ENCODE measurements around the gene E2F7.

The E2F7 gene

GRCh38 chr12:77065361-77066204, at the start of gene E2F7:
TSS of gene E2F7 (minus strand) at chr12:77065569. CDS start at chr12:77064635, 934 bp downstream.
- H3K4me3 ChIP-seq (ENCODE audit: low read length in 2 of 2): peak within 1 kb of the TSS; percentile 72 to 75
- peak within 1 kb of the TSS in 1 of 2 donors; percentile 61 for H3K9ac ChIP-seq (ENCODE audit: low read depth in 1 of 2, low read length in 2 of 2)
- H3K9me3 ChIP-seq (ENCODE audit: control insufficient read depth in 2 of 2, low read length in 2 of 2): no peaks in the 10 kb centered on the region
- no peaks in the 10 kb centered on the region for H3K27me3 ChIP-seq (ENCODE audit: control insufficient read depth in 2 of 2, insufficient read depth in 2 of 2, low read length in 2 of 2)
- no peaks in the 10 kb centered on the region for H3K36me3 ChIP-seq (ENCODE audit: control insufficient read depth in 2 of 2, insufficient read depth in 2 of 2, low read length in 2 of 2)
- peaks cover 4 to 6% of the 10 kb centered on the region in 2 donors for H3K4me1 ChIP-seq (ENCODE audit: control insufficient read depth in 2 of 2, insufficient read depth in 2 of 2, low read length in 2 of 2)
- H3K27ac ChIP-seq (ENCODE audit: low read depth in 2 of 2, low read length in 2 of 2): no peak within 1 kb of the TSS

GRCh38 chr12:77113971-77114370, 48.6 kb upstream of the E2F7 start:
- H3K27me3 ChIP-seq (ENCODE audit: control insufficient read depth in 2 of 2, insufficient read depth in 2 of 2, low read length in 2 of 2): no peaks in the 10 kb centered on the region
- H3K4me3 ChIP-seq (ENCODE audit: low read length in 2 of 2): no peak overlapping the region
- H3K9me3 ChIP-seq (ENCODE audit: control insufficient read depth in 2 of 2, low read length in 2 of 2): no peaks in the 10 kb centered on the region
- no peaks in the 10 kb centered on the region for H3K36me3 ChIP-seq (ENCODE audit: control insufficient read depth in 2 of 2, insufficient read depth in 2 of 2, low read length in 2 of 2)
- H3K9ac ChIP-seq (ENCODE audit: low read depth in 1 of 2, low read length in 2 of 2): no peak overlapping the region
- no peaks in the 10 kb centered on the region for H3K4me1 ChIP-seq (ENCODE audit: control insufficient read depth in 2 of 2, insufficient read depth in 2 of 2, low read length in 2 of 2)
- no peak overlapping the region for H3K27ac ChIP-seq (ENCODE audit: low read depth in 2 of 2, low read length in 2 of 2)

- Histone ChIP-seq H3K27me3 (ENCODE audit: control insufficient read depth in 2 of 2, insufficient read depth in 2 of 2, low read length in 2 of 2) (no peaks in the 10 kb centered on the region), H3K27ac (ENCODE audit: low read depth in 2 of 2, low read length in 2 of 2) (no peak overlapping the region), H3K9ac (ENCODE audit: low read depth in 1 of 2, low read length in 2 of 2) (no peak overlapping the region), H3K9me3 (ENCODE audit: control insufficient read depth in 2 of 2, low read length in 2 of 2) (no peaks in the 10 kb centered on the region), H3K4me1 (ENCODE audit: control insufficient read depth in 2 of 2, insufficient read depth in 2 of 2, low read length in 2 of 2) (no peaks in the 10 kb centered on the region), H3K36me3 (ENCODE audit: control insufficient read depth in 2 of 2, insufficient read depth in 2 of 2, low read length in 2 of 2) (no peaks in the 10 kb centered on the region), H3K4me3 (ENCODE audit: low read length in 2 of 2) (no peak overlapping the region)
Measured at GRCh38 chr12:77108707-77109106, 43.3 kb upstream of the E2F7 start.

- no peak overlapping the region for H3K4me3 ChIP-seq (ENCODE audit: low read length in 2 of 2)
- H3K9me3 ChIP-seq (ENCODE audit: control insufficient read depth in 2 of 2, low read length in 2 of 2): no peaks in the 10 kb centered on the region
- no peak overlapping the region for H3K27ac ChIP-seq (ENCODE audit: low read depth in 2 of 2, low read length in 2 of 2)
- H3K9ac ChIP-seq (ENCODE audit: low read depth in 1 of 2, low read length in 2 of 2): no peak overlapping the region
- no peaks in the 10 kb centered on the region for H3K4me1 ChIP-seq (ENCODE audit: control insufficient read depth in 2 of 2, insufficient read depth in 2 of 2, low read length in 2 of 2)
- H3K27me3 ChIP-seq (ENCODE audit: control insufficient read depth in 2 of 2, insufficient read depth in 2 of 2, low read length in 2 of 2): no peaks in the 10 kb centered on the region
- no peaks in the 10 kb centered on the region for H3K36me3 ChIP-seq (ENCODE audit: control insufficient read depth in 2 of 2, insufficient read depth in 2 of 2, low read length in 2 of 2)
Measured at GRCh38 chr12:77107121-77107520, 41.8 kb upstream of the E2F7 start.

GRCh38 chr12:77104792-77105191, 39.4 kb upstream of the E2F7 start:
- no peaks in the 10 kb centered on the region for H3K9me3 ChIP-seq (ENCODE audit: control insufficient read depth in 2 of 2, low read length in 2 of 2)
- H3K9ac ChIP-seq (ENCODE audit: low read depth in 1 of 2, low read length in 2 of 2): no peak overlapping the region
- no peaks in the 10 kb centered on the region for H3K27me3 ChIP-seq (ENCODE audit: control insufficient read depth in 2 of 2, insufficient read depth in 2 of 2, low read length in 2 of 2)
- H3K4me3 ChIP-seq (ENCODE audit: low read length in 2 of 2): no peak overlapping the region
- no peaks in the 10 kb centered on the region for H3K4me1 ChIP-seq (ENCODE audit: control insufficient read depth in 2 of 2, insufficient read depth in 2 of 2, low read length in 2 of 2)
- no peak overlapping the region for H3K27ac ChIP-seq (ENCODE audit: low read depth in 2 of 2, low read length in 2 of 2)
- H3K36me3 ChIP-seq (ENCODE audit: control insufficient read depth in 2 of 2, insufficient read depth in 2 of 2, low read length in 2 of 2): no peaks in the 10 kb centered on the region

GRCh38 chr12:77104286-77104685, 38.9 kb upstream of the E2F7 start:
- H3K36me3 ChIP-seq (ENCODE audit: control insufficient read depth in 2 of 2, insufficient read depth in 2 of 2, low read length in 2 of 2): no peaks in the 10 kb centered on the region
- no peak overlapping the region for H3K4me3 ChIP-seq (ENCODE audit: low read length in 2 of 2)
- H3K27me3 ChIP-seq (ENCODE audit: control insufficient read depth in 2 of 2, insufficient read depth in 2 of 2, low read length in 2 of 2): no peaks in the 10 kb centered on the region

GRCh38 chr12:77102691-77103090, 37.3 kb upstream of the E2F7 start:
- no peaks in the 10 kb centered on the region for H3K9me3 ChIP-seq (ENCODE audit: control insufficient read depth in 2 of 2, low read length in 2 of 2)
- H3K27ac ChIP-seq (ENCODE audit: low read depth in 2 of 2, low read length in 2 of 2): no peak overlapping the region
- H3K36me3 ChIP-seq (ENCODE audit: control insufficient read depth in 2 of 2, insufficient read depth in 2 of 2, low read length in 2 of 2): no peaks in the 10 kb centered on the region
- no peaks in the 10 kb centered on the region for H3K4me1 ChIP-seq (ENCODE audit: control insufficient read depth in 2 of 2, insufficient read depth in 2 of 2, low read length in 2 of 2)
- H3K9ac ChIP-seq (ENCODE audit: low read depth in 1 of 2, low read length in 2 of 2): no peak overlapping the region
- H3K4me3 ChIP-seq (ENCODE audit: low read length in 2 of 2): no peak overlapping the region
- no peaks in the 10 kb centered on the region for H3K27me3 ChIP-seq (ENCODE audit: control insufficient read depth in 2 of 2, insufficient read depth in 2 of 2, low read length in 2 of 2)

More at GRCh38 chr12:77104286-77104685, 38.9 kb upstream of the E2F7 start:
- no peaks in the 10 kb centered on the region for H3K9me3 ChIP-seq (ENCODE audit: control insufficient read depth in 2 of 2, low read length in 2 of 2)
- H3K27ac ChIP-seq (ENCODE audit: low read depth in 2 of 2, low read length in 2 of 2): no peak overlapping the region
- H3K4me1 ChIP-seq (ENCODE audit: control insufficient read depth in 2 of 2, insufficient read depth in 2 of 2, low read length in 2 of 2): no peaks in the 10 kb centered on the region
- no peak overlapping the region for H3K9ac ChIP-seq (ENCODE audit: low read depth in 1 of 2, low read length in 2 of 2)

- no peaks in the 10 kb centered on the region for H3K36me3 ChIP-seq (ENCODE audit: control insufficient read depth in 2 of 2, insufficient read depth in 2 of 2, low read length in 2 of 2)
- no peaks in the 10 kb centered on the region for H3K27me3 ChIP-seq (ENCODE audit: control insufficient read depth in 2 of 2, insufficient read depth in 2 of 2, low read length in 2 of 2)
Measured at GRCh38 chr12:77102123-77102522, 36.8 kb upstream of the E2F7 start.

GRCh38 chr12:77099799-77100198, 34.4 kb upstream of the E2F7 start:
- H3K4me1 ChIP-seq (ENCODE audit: control insufficient read depth in 2 of 2, insufficient read depth in 2 of 2, low read length in 2 of 2): no peaks in the 10 kb centered on the region
- H3K9me3 ChIP-seq (ENCODE audit: control insufficient read depth in 2 of 2, low read length in 2 of 2): no peaks in the 10 kb centered on the region
- no peaks in the 10 kb centered on the region for H3K36me3 ChIP-seq (ENCODE audit: control insufficient read depth in 2 of 2, insufficient read depth in 2 of 2, low read length in 2 of 2)
- H3K9ac ChIP-seq (ENCODE audit: low read depth in 1 of 2, low read length in 2 of 2): no peak overlapping the region
- H3K27me3 ChIP-seq (ENCODE audit: control insufficient read depth in 2 of 2, insufficient read depth in 2 of 2, low read length in 2 of 2): no peaks in the 10 kb centered on the region
- H3K27ac ChIP-seq (ENCODE audit: low read depth in 2 of 2, low read length in 2 of 2): no peak overlapping the region
- H3K4me3 ChIP-seq (ENCODE audit: low read length in 2 of 2): no peak overlapping the region

More at GRCh38 chr12:77102123-77102522, 36.8 kb upstream of the E2F7 start:
- H3K27ac ChIP-seq (ENCODE audit: low read depth in 2 of 2, low read length in 2 of 2): no peak overlapping the region
- no peak overlapping the region for H3K9ac ChIP-seq (ENCODE audit: low read depth in 1 of 2, low read length in 2 of 2)
- no peaks in the 10 kb centered on the region for H3K9me3 ChIP-seq (ENCODE audit: control insufficient read depth in 2 of 2, low read length in 2 of 2)
- no peak overlapping the region for H3K4me3 ChIP-seq (ENCODE audit: low read length in 2 of 2)
- no peaks in the 10 kb centered on the region for H3K4me1 ChIP-seq (ENCODE audit: control insufficient read depth in 2 of 2, insufficient read depth in 2 of 2, low read length in 2 of 2)

- no peak overlapping the region for H3K4me3 ChIP-seq (ENCODE audit: low read length in 2 of 2)
- H3K9ac ChIP-seq (ENCODE audit: low read depth in 1 of 2, low read length in 2 of 2): no peak overlapping the region
- no peaks in the 10 kb centered on the region for H3K9me3 ChIP-seq (ENCODE audit: control insufficient read depth in 2 of 2, low read length in 2 of 2)
- H3K27ac ChIP-seq (ENCODE audit: low read depth in 2 of 2, low read length in 2 of 2): no peak overlapping the region
- H3K36me3 ChIP-seq (ENCODE audit: control insufficient read depth in 2 of 2, insufficient read depth in 2 of 2, low read length in 2 of 2): no peaks in the 10 kb centered on the region
- H3K4me1 ChIP-seq (ENCODE audit: control insufficient read depth in 2 of 2, insufficient read depth in 2 of 2, low read length in 2 of 2): no peaks in the 10 kb centered on the region
- H3K27me3 ChIP-seq (ENCODE audit: control insufficient read depth in 2 of 2, insufficient read depth in 2 of 2, low read length in 2 of 2): no peaks in the 10 kb centered on the region
Measured at GRCh38 chr12:77097846-77098245, 32.5 kb upstream of the E2F7 start.

Data from mucosa of rectum (tissue), 2 donors.